K562 (cell line): ENCODE measurements around the gene SLC9A3. TPM values are rescaled to one million over a fixed set of nuclear protein-coding genes. Genes with fewer than 3 reads are reported as not detected.

Experiments
- ATAC-seq: fragments of 200-7000 bp; cut with Tn5 transposase; 3 replicates; pipeline ENCODE4 v1.9.1; 2020; ENCODE audit warnings: moderate library complexity
- BruUV-seq: library from RNA; stranded (reverse); fragments of 400-500 nt; replicated peaks from 2 replicates; lab custom pipeline; 2021; lab: Mats Ljungman, UMichigan
- CTCF ChIA-PET: fragments of 300-600 bp; formaldehyde crosslinking; extraction: SDS; loops from one replicate; lab custom pipeline; 2021; ENCODE audit warnings: low intra/inter-chr PET ratio; lab: Yijun Ruan, JAX
- POLR2A ChIA-PET: fragments of 300-600, 350-650 bp; sonication (Branson Sonifier 250); formaldehyde crosslinking; extraction: SDS; loops from one replicate; lab custom pipeline; 2021; ENCODE audit warnings: antibody characterized with exemption, inconsistent platforms; lab: Yijun Ruan, JAX
- DNase-seq, 4 experiments: peaks; one replicate each; pipeline versions ENCODE4 v3.0.0 to v3.0.0-alpha.2; 2011 to 2018; ENCODE audit warnings: low spot score in 3 of 4, mixed read lengths in 3 of 4; ENCODE audit errors: extremely low read depth in 1 of 4
- FAIRE-seq: peaks from 2 replicates; lab custom pipeline; 2011; peaks lifted over from hg19 to GRCh38; lab: Jason Lieb, UNC
- H2AFZ ChIP-seq: 2 replicates; pipeline ENCODE4 v1.6.0; 2011; ENCODE audit warnings: low read depth, low read length, control low read depth, inconsistent platforms
- H3K27ac ChIP-seq: fragments of 200-600 bp; 3 replicates; pipeline ENCODE4 v1.8.0; 2011; ENCODE audit warnings: low read depth, mild to moderate bottlenecking, control low read depth, inconsistent platforms, low read length, moderate library complexity, mixed read lengths; ENCODE audit errors: extremely low read depth
- H3K27me3 ChIP-seq, 2 experiments: fragments of 300-600 bp in 1 of 2; 2 replicates in 1 of 2; 3 replicates in 1 of 2; pipeline versions ENCODE4 v1.6.0 to v1.8.0; 2011; ENCODE audit warnings: inconsistent platforms in 2 of 2, low read length in 2 of 2, mild to moderate bottlenecking in 1 of 2, mixed read lengths in 1 of 2, moderate library complexity in 1 of 2; ENCODE audit not compliant: control insufficient read depth in 2 of 2, insufficient read depth in 2 of 2
- H3K36me3 ChIP-seq: fragments of 300-600 bp; 3 replicates; pipeline ENCODE4 v1.8.0; 2011; ENCODE audit warnings: mild to moderate bottlenecking, low read length, inconsistent platforms; ENCODE audit not compliant: control insufficient read depth, insufficient read depth
- H3K4me1 ChIP-seq, 2 experiments: fragments of 200-600 bp in 1 of 2; replicated peaks in 1 of 2; 2 replicates in 1 of 2; 3 replicates in 1 of 2; pipeline versions ENCODE4 v1.5.1 to v1.8.0; 2011; ENCODE audit warnings: inconsistent platforms in 2 of 2, low read length in 2 of 2, mild to moderate bottlenecking in 1 of 2, mixed read lengths in 1 of 2, moderate library complexity in 1 of 2; ENCODE audit not compliant: control insufficient read depth in 2 of 2, insufficient read depth in 2 of 2
- H3K4me2 ChIP-seq: 2 replicates; pipeline ENCODE4 v1.6.1; 2011; ENCODE audit warnings: low read length, control low read depth, inconsistent platforms, mixed read lengths; ENCODE audit not compliant: insufficient read depth
- H3K4me3 ChIP-seq: fragments of 200-600 bp; sonication (generic), shearing (Covaris generic); 2 replicates; pipeline ENCODE4 v1.5.1; 2016; ENCODE audit warnings: control low read depth, inconsistent platforms
- H3K79me2 ChIP-seq: fragments of 200-600 bp; 3 replicates; pipeline ENCODE4 v1.8.0; 2011; ENCODE audit warnings: low read length, inconsistent platforms; ENCODE audit not compliant: control insufficient read depth, insufficient read depth
- H3K9ac ChIP-seq, 2 experiments: 2 replicates each; pipeline versions ENCODE4 v1.6.0 to v1.6.1; 2011; ENCODE audit warnings: low read depth in 2 of 2, low read length in 2 of 2, control low read depth in 1 of 2, inconsistent platforms in 1 of 2, mild to moderate bottlenecking in 1 of 2, mixed read lengths in 1 of 2; ENCODE audit not compliant: insufficient read depth in 1 of 2
- H3K9me1 ChIP-seq: one replicate; pipeline ENCODE4 v1.6.0; 2011; ENCODE audit warnings: inconsistent platforms, mild to moderate bottlenecking, low read length, moderate library complexity; ENCODE audit not compliant: control insufficient read depth, insufficient read depth
- H3K9me3 ChIP-seq: replicated peaks from 2 replicates; pipeline ENCODE4 v1.5.1; 2011; ENCODE audit warnings: low read depth, low read length, inconsistent platforms; ENCODE audit not compliant: control insufficient read depth, insufficient read depth
- H4K20me1 ChIP-seq: replicated peaks from 2 replicates; pipeline ENCODE4 v1.6.1; 2011; ENCODE audit warnings: low read length, inconsistent platforms, mixed read lengths; ENCODE audit not compliant: control insufficient read depth, insufficient read depth
- CC2D1A ChIP-seq: fragments of 450-650 bp; IDR thresholded peaks from 2 replicates; pipeline ENCODE4 v1.6.1; 2017; ENCODE audit warnings: mild to moderate bottlenecking
- EWSR1 ChIP-seq: fragments of 450-650 bp; IDR thresholded peaks from 2 replicates; pipeline ENCODE4 v1.6.1; 2018; ENCODE audit warnings: borderline replicate concordance, mild to moderate bottlenecking, low read depth, moderate library complexity; ENCODE audit not compliant: partially characterized antibody
- GATA2 ChIP-seq: sonication (generic); formaldehyde crosslinking; IDR thresholded peaks from 2 replicates; pipeline ENCODE4 v1.4.0; 2020; ENCODE audit warnings: mild to moderate bottlenecking, missing genetic modification reagents
- GATAD2A ChIP-seq: fragments of 450-650 bp; IDR thresholded peaks from 2 replicates; pipeline ENCODE4 v1.6.1; 2017
- HDAC1 ChIP-seq, 2 experiments: fragments of 450-650 bp; IDR thresholded peaks; 2 replicates each; pipeline ENCODE4 v1.6.1; 2016 to 2017; ENCODE audit warnings: inconsistent platforms in 1 of 2, mild to moderate bottlenecking in 1 of 2, moderate library complexity in 1 of 2
- NUFIP1 ChIP-seq: fragments of 450-650 bp; IDR thresholded peaks from 2 replicates; pipeline ENCODE4 v1.6.1; 2018; ENCODE audit not compliant: partially characterized antibody
- POLR2H ChIP-seq: IDR thresholded peaks from 2 replicates; pipeline ENCODE4 v1.6.1; 2016; ENCODE audit warnings: missing genetic modification characterization, low read depth, mild to moderate bottlenecking, control low read depth, missing compliant biosample characterization, moderate library complexity
- SMARCC2 ChIP-seq: fragments of 450-650 bp; IDR thresholded peaks from 2 replicates; pipeline ENCODE4 v1.6.1; 2017; ENCODE audit warnings: antibody characterized with exemption, moderate library complexity, mild to moderate bottlenecking, low read depth
- ZNF133 ChIP-seq: fragments of 250-450 bp; sonication (Bioruptor Pico); IDR thresholded peaks from 2 replicates; pipeline ENCODE4 v1.4.0; 2020; ENCODE audit warnings: mild to moderate bottlenecking
- ZNF143 ChIP-seq: sonication (generic); formaldehyde crosslinking; IDR thresholded peaks from 2 replicates; pipeline ENCODE4 v1.9.0; 2022; ENCODE audit warnings: mild to moderate bottlenecking, missing genetic modification reagents
- ZNF24 ChIP-seq: fragments of 450-650 bp; IDR thresholded peaks from 2 replicates; pipeline ENCODE4 v1.6.1; 2016
- ZNF282 ChIP-seq: sonication (generic); formaldehyde crosslinking; IDR thresholded peaks from 2 replicates; pipeline ENCODE4 v1.8.1; 2023; ENCODE audit warnings: missing genetic modification reagents
- WGBS: fragments of 100-300 bp; shearing (Covaris generic); methylation state at CpG from one replicate; pipeline ENCODE4 v1.1.6; 2016; ENCODE audit warnings: low coverage, mixed read lengths; ENCODE audit not compliant: insufficient coverage; ENCODE audit errors: missing lambda C conversion rate; 5-methylcytosine and 5-hydroxymethylcytosine counted together
- in situ Hi-C: fragments of 300-500 bp; cut with MboI; formaldehyde crosslinking; loops from 4 replicates; pipeline ENCODE4 v1.15.0; 2018; ENCODE audit warnings: inconsistent platforms, mixed read lengths
- intact Hi-C: fragments of 100-400 bp; cut with micrococcal nuclease; formaldehyde crosslinking; loops from 2 replicates; pipeline ENCODE4 v1.14.2; 2022
- polyA plus RNA-seq, 8 experiments: library from polyadenylated mRNA; depleted of rRNA in 4 of 8; stranded (reverse) in 5 of 8; unstranded in 3 of 8; fragments of >200 nt; fragmentation: Nextera tagmentation in 2 of 8; fragmentation: Illumina TruSeq in 1 of 8; extraction: Ambion mirVana in 2 of 8; extraction: Trizol in 1 of 8; gene quantifications; 2 replicates each; pipeline versions ENCODE4 v1.2.1 to v1.2.3, GENCODE V29; 2011 to 2014; ENCODE audit warnings: inconsistent platforms in 1 of 8, missing spikeins in 1 of 8
- total RNA-seq, 7 experiments: library from RNA; depleted of rRNA in 6 of 7; stranded (reverse); fragments of >200 nt in 6 of 7; fragmentation: Illumina TruSeq in 2 of 7; extraction: Trizol in 2 of 7; gene quantifications; 2 replicates each; pipeline versions ENCODE4 v1.2.1 to v1.2.3, GENCODE V29; 2011 to 2021; ENCODE audit warnings: low replicate concordance in 1 of 7
- TF ChIP-seq, protein P1 (sequence below): fragments of 250-450 bp; sonication (Bioruptor Pico); IDR thresholded peaks from 2 replicates; pipeline ENCODE4 v1.5.0; 2020; ENCODE audit warnings: mild to moderate bottlenecking, borderline replicate concordance
- TF ChIP-seq, protein P2 (sequence below), 2 experiments: fragments of 250-450 bp in 1 of 2; fragments of 450-650 bp in 1 of 2; sonication (Bioruptor Pico) in 1 of 2; IDR thresholded peaks; 2 replicates each; pipeline versions ENCODE4 v1.6.1 to v1.8.0; 2016 to 2021; ENCODE audit warnings: mild to moderate bottlenecking in 2 of 2, moderate library complexity in 2 of 2, missing compliant biosample characterization in 1 of 2, missing genetic modification characterization in 1 of 2
- TF ChIP-seq, protein P3 (sequence below): fragments of 150-350 bp; conservative IDR thresholded peaks from 2 replicates; pipeline ENCODE4 v1.6.1; 2014; ENCODE audit warnings: low read length

Gene SLC9A3
- total and polyA plus RNA-seq, 9 of the 15 experiments (the other 6 are each of a cell fraction or from before 2014, with no cell fraction given), result 1.5 to 5.8 (median 3.7) TPM; not detected in 2

DNA sequence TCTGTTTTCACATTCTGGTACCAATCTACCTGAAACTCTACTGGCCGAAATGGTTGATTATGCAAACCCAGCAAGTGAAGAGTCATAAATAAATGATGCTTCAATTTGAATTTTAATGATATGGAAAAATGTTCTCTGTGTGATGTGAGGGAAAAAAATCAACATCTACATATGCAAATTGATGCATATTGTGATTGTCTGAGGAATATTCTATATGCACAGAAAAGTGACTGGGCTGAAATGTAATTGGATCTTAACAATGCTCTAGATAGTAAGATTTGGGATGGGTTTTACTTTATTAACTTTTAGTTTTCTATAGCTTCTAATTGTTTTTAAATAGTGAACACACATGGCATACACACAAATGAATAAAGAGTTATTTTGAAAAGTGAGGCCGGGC, 25.0 kb upstream of the SLC9A3 start:
- no peak for FAIRE-seq
- ATAC-seq, result no peak
- Histone ChIP-seq H3K9ac (no peak overlapping the region), H2AFZ (no peak overlapping the region), H3K79me2 (no peaks in the 10 kb centered on the region), H3K4me1 (peaks cover 0 to 13% of the 10 kb centered on the region in 2 experiments; a peak in 2 of 5 replicates), H3K9me3 (no peaks in the 10 kb centered on the region), H3K4me2 (no peak overlapping the region), H3K27me3 (peaks cover 16 to 31% of the 10 kb centered on the region in 2 experiments; a peak in 4 of 5 replicates), H3K36me3 (no peaks in the 10 kb centered on the region), H3K9me1 (no peaks in the 10 kb centered on the region), H4K20me1 (peaks cover 4% of the 10 kb centered on the region; the same call in 1 of the 2 replicates), H3K4me3 (no peak overlapping the region), H3K27ac (no peak overlapping the region)
- no peak for TF ChIP-seq ZNF143 (CRISPR knock-in tag)
- TF ChIP-seq EWSR1, result no peak
- TF ChIP-seq HDAC1 (IDR thresholded peaks at IDR 0.05), result no peak
- no peak for TF ChIP-seq GATAD2A
- TF ChIP-seq POLR2H (tag), result no peak
- TF ChIP-seq ZNF24, result no peak
- TF ChIP-seq, protein P1, sequence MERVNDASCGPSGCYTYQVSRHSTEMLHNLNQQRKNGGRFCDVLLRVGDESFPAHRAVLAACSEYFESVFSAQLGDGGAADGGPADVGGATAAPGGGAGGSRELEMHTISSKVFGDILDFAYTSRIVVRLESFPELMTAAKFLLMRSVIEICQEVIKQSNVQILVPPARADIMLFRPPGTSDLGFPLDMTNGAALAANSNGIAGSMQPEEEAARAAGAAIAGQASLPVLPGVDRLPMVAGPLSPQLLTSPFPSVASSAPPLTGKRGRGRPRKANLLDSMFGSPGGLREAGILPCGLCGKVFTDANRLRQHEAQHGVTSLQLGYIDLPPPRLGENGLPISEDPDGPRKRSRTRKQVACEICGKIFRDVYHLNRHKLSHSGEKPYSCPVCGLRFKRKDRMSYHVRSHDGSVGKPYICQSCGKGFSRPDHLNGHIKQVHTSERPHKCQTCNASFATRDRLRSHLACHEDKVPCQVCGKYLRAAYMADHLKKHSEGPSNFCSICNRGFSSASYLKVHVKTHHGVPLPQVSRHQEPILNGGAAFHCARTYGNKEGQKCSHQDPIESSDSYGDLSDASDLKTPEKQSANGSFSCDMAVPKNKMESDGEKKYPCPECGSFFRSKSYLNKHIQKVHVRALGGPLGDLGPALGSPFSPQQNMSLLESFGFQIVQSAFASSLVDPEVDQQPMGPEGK (CRISPR knock-in tag), result no peak
- no peak for TF ChIP-seq SMARCC2
- TF ChIP-seq, protein P2, sequence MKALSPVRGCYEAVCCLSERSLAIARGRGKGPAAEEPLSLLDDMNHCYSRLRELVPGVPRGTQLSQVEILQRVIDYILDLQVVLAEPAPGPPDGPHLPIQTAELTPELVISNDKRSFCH (CRISPR knock-in tag; IDR thresholded peaks at IDR 0.05), result no peak
- TF ChIP-seq, protein P2 (tag; IDR thresholded peaks at IDR 0.05), result no peak
- TF ChIP-seq ZNF133 (CRISPR knock-in tag), result no peak
- no peak for TF ChIP-seq ZNF282 (CRISPR knock-in tag)
- TF ChIP-seq, protein P3, sequence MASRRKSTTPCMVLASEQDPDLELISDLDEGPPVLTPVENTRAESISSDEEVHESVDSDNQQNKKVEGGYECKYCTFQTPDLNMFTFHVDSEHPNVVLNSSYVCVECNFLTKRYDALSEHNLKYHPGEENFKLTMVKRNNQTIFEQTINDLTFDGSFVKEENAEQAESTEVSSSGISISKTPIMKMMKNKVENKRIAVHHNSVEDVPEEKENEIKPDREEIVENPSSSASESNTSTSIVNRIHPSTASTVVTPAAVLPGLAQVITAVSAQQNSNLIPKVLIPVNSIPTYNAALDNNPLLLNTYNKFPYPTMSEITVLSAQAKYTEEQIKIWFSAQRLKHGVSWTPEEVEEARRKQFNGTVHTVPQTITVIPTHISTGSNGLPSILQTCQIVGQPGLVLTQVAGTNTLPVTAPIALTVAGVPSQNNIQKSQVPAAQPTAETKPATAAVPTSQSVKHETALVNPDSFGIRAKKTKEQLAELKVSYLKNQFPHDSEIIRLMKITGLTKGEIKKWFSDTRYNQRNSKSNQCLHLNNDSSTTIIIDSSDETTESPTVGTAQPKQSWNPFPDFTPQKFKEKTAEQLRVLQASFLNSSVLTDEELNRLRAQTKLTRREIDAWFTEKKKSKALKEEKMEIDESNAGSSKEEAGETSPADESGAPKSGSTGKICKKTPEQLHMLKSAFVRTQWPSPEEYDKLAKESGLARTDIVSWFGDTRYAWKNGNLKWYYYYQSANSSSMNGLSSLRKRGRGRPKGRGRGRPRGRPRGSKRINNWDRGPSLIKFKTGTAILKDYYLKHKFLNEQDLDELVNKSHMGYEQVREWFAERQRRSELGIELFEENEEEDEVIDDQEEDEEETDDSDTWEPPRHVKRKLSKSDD, result no peak
- TF ChIP-seq NUFIP1, result no peak
- TF ChIP-seq CC2D1A, result no peak
- TF ChIP-seq GATA2 (CRISPR knock-in tag), result no peak
- BruUV-seq, result no TSS peak
- ChIA-PET POLR2A (no interaction called here), CTCF (no interaction called here)
- no peak for DNase-seq
- 3% methylated on average over 2 of the region's 2 CpGs for WGBS
- in situ Hi-C loops, result no loop called here
- intact Hi-C loops, result no loop called here
